ENCODE data around the gene NAT16. TPM values are rescaled to one million over a fixed set of nuclear protein-coding genes. Genes with fewer than 3 reads are reported as not detected.

NAT16 gene
- total and polyA plus RNA-seq, 9 of the 15 experiments (the other 6 are each of a cell fraction or from before 2014, with no cell fraction given), result 0.04 TPM; not detected in 8

- TF ChIP-seq ZNF280A (IDR thresholded peaks at IDR 0.05; ENCODE audit: low read depth, partially characterized antibody) (no peak), CSDE1 (IDR thresholded peaks at IDR 0.05) (no peak), RBM22 (IDR thresholded peaks at IDR 0.05; ENCODE audit: low read depth, low read length, poor library complexity, severe bottlenecking) (no peak), HMBOX1 (IDR thresholded peaks at IDR 0.05) (no peak), ZFP36 (IDR thresholded peaks at IDR 0.05; ENCODE audit: low read depth, low read length, partially characterized antibody) (no peak), HLTF (IDR thresholded peaks at IDR 0.05) (no peak), TCF7L2 (IDR thresholded peaks at IDR 0.05; ENCODE audit: low read depth, low read length) (no peak), BHLHE40 (IDR thresholded peaks at IDR 0.05; ENCODE audit: low read length) (no peak), CREB3L1 (IDR thresholded peaks at IDR 0.05; ENCODE audit: borderline replicate concordance, low read depth) (no peak), KAT8 (IDR thresholded peaks at IDR 0.05; ENCODE audit: low read depth) (no peak), ZNF766 (CRISPR knock-in tag; conservative IDR thresholded peaks at IDR 0.05) (no peak), NFE2L1 (tag; IDR thresholded peaks at IDR 0.05; ENCODE audit: borderline replicate concordance, low read depth) (no peak), TSHZ1 (CRISPR knock-in tag; IDR thresholded peaks at IDR 0.05) (no peak), HCFC1 (IDR thresholded peaks at IDR 0.05; ENCODE audit: low read depth, low read length) (peak; percentile 3; the same call in 1 of the 2 replicates), MTA2 (IDR thresholded peaks at IDR 0.05; ENCODE audit: low read depth) (no peak), NCOA4 (IDR thresholded peaks at IDR 0.05; ENCODE audit: partially characterized antibody) (no peak), FOXJ3 (CRISPR knock-in tag; IDR thresholded peaks at IDR 0.05) (no peak), KLF1 (tag; IDR thresholded peaks at IDR 0.05) (no peak), FOSL1 (tag; conservative IDR thresholded peaks at IDR 0.05) (0 out of 2 replicates have a peak, but pooled peaks have one; percentile 51), SMARCB1 (IDR thresholded peaks at IDR 0.05; ENCODE audit: insufficient read length, low read depth) (no peak), FOXK2 (conservative IDR thresholded peaks at IDR 0.05 in 1 of 2, IDR thresholded peaks at IDR 0.05 in 1 of 2; ENCODE audit: low read depth in 2 of 2) (0 out of 4 replicates have a peak, but pooled peaks of 1 of the 2 experiments have one; percentile 26)
Measured at GRCh38 chr7:101126651-101127459, 53.2 kb downstream of the NAT16 start, which contains the start of gene SERPINE1 (continued).
